Measurements from ENCODE around the gene MEDAG. TPM values are rescaled to one million over a fixed set of nuclear protein-coding genes. Genes with fewer than 3 reads are reported as not detected.
A peak's percentile ranks its signal among the peaks of the same experiment; 100 is the strongest.

MEDAG gene
- total and polyA plus RNA-seq, 2 experiments from 2014 or later = 1.7 to 2.0 TPM

DNA sequence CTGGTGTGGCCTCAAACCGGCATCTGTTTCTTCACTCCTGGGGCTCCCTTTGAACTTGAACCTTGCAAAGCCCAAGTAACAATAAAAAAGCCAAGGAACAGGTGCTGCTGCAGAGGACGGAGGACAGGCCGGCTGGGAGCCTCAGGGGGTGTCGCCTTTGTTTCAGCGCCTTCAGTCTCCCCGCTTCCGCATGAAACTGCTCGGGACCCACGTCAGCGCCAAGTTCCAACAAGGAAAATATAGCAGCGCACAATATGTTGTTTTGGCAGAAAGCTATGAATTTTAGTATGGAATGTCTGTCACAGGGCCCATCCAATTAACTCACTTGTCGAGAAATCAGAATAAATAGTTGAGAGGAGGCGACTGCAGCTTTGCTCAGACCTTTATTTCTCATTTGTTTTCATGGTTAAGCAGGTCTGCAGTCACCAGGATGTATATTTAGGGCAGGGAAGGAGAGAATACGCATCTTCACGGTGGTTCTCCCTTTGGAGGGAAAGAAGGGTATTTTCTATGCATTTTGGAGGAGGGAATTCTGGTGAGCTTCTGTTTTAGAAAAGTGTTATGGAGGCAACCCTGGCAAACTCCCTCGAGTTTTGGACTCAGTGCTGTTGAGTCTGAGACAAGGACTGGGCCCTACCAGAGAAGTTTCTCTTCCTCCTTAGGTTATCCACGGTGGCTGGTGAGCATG, 34.3 kb upstream of the MEDAG start:
- Histone ChIP-seq H3K4me1 (ENCODE audit: insufficient read depth) (peaks cover 35% of the 10 kb centered on the region), H3K27me3 (ENCODE audit: insufficient read depth) (no peaks in the 10 kb centered on the region), H3K27ac (ENCODE audit: low read depth) (no peak overlapping the region), H2AFZ (no peak overlapping the region), H3K4me2 (peak overlapping the region; percentile 70), H3K36me3 (ENCODE audit: insufficient read depth) (no peaks in the 10 kb centered on the region), H4K20me1 (replicated peaks; ENCODE audit: insufficient read depth) (no peaks in the 10 kb centered on the region), H3K4me3 (no peak overlapping the region), H3F3A (replicated peaks; ENCODE audit: low read depth) (no peaks in the 10 kb centered on the region), H3K79me2 (replicated peaks; ENCODE audit: insufficient read depth) (peaks cover 2% of the 10 kb centered on the region; the same call in 1 of the 2 replicates), H3K9me2 (ENCODE audit: insufficient read depth) (no peaks in the 10 kb centered on the region)
- no peaks in the 10 kb centered on the region for H3K36me3 Mint-ChIP-seq (ENCODE audit: low read depth)
- DNase-seq (ENCODE audit: low spot score) = peak; percentile 35
- peaks cover 53% of the 10 kb centered on the region for H3K4me1 Mint-ChIP-seq
- TF ChIP-seq EZH2phosphoT487 (IDR thresholded peaks at IDR 0.05; ENCODE audit: unreplicated experiment) (no peak), ZNF114 (CRISPR knock-in tag; IDR thresholded peaks at IDR 0.05) (no peak), STAT1 (IDR thresholded peaks at IDR 0.05; ENCODE audit: unreplicated experiment) (no peak), JUNB (IDR thresholded peaks at IDR 0.05; ENCODE audit: unreplicated experiment) (no peak), NANOG (IDR thresholded peaks at IDR 0.05; ENCODE audit: borderline replicate concordance) (no peak), CREB1 (CRISPR knock-in tag; IDR thresholded peaks at IDR 0.05; ENCODE audit: low read depth) (no peak), ZNF331 (CRISPR knock-in tag; IDR thresholded peaks at IDR 0.05; ENCODE audit: low read depth) (no peak)
- TF ChIP-seq, protein P1, sequence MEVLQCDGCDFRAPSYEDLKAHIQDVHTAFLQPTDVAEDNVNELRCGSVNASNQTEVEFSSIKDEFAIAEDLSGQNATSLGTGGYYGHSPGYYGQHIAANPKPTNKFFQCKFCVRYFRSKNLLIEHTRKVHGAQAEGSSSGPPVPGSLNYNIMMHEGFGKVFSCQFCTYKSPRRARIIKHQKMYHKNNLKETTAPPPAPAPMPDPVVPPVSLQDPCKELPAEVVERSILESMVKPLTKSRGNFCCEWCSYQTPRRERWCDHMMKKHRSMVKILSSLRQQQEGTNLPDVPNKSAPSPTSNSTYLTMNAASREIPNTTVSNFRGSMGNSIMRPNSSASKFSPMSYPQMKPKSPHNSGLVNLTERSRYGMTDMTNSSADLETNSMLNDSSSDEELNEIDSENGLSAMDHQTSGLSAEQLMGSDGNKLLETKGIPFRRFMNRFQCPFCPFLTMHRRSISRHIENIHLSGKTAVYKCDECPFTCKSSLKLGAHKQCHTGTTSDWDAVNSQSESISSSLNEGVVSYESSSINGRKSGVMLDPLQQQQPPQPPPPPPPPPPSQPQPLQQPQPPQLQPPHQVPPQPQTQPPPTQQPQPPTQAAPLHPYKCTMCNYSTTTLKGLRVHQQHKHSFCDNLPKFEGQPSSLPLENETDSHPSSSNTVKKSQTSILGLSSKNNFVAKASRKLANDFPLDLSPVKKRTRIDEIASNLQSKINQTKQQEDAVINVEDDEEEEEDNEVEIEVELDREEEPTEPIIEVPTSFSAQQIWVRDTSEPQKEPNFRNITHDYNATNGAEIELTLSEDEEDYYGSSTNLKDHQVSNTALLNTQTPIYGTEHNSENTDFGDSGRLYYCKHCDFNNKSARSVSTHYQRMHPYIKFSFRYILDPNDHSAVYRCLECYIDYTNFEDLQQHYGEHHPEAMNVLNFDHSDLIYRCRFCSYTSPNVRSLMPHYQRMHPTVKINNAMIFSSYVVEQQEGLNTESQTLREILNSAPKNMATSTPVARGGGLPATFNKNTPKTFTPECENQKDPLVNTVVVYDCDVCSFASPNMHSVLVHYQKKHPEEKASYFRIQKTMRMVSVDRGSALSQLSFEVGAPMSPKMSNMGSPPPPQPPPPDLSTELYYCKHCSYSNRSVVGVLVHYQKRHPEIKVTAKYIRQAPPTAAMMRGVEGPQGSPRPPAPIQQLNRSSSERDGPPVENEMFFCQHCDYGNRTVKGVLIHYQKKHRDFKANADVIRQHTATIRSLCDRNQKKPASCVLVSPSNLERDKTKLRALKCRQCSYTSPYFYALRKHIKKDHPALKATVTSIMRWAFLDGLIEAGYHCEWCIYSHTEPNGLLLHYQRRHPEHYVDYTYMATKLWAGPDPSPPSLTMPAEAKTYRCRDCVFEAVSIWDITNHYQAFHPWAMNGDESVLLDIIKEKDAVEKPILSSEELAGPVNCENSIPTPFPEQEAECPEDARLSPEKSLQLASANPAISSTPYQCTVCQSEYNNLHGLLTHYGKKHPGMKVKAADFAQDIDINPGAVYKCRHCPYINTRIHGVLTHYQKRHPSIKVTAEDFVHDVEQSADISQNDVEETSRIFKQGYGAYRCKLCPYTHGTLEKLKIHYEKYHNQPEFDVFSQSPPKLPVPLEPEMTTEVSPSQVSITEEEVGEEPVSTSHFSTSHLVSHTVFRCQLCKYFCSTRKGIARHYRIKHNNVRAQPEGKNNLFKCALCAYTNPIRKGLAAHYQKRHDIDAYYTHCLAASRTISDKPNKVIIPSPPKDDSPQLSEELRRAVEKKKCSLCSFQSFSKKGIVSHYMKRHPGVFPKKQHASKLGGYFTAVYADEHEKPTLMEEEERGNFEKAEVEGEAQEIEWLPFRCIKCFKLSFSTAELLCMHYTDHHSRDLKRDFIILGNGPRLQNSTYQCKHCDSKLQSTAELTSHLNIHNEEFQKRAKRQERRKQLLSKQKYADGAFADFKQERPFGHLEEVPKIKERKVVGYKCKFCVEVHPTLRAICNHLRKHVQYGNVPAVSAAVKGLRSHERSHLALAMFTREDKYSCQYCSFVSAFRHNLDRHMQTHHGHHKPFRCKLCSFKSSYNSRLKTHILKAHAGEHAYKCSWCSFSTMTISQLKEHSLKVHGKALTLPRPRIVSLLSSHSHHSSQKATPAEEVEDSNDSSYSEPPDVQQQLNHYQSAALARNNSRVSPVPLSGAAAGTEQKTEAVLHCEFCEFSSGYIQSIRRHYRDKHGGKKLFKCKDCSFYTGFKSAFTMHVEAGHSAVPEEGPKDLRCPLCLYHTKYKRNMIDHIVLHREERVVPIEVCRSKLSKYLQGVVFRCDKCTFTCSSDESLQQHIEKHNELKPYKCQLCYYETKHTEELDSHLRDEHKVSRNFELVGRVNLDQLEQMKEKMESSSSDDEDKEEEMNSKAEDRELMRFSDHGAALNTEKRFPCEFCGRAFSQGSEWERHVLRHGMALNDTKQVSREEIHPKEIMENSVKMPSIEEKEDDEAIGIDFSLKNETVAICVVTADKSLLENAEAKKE (CRISPR knock-in tag; IDR thresholded peaks at IDR 0.05) = no peak
- TF ChIP-seq, protein P2, sequence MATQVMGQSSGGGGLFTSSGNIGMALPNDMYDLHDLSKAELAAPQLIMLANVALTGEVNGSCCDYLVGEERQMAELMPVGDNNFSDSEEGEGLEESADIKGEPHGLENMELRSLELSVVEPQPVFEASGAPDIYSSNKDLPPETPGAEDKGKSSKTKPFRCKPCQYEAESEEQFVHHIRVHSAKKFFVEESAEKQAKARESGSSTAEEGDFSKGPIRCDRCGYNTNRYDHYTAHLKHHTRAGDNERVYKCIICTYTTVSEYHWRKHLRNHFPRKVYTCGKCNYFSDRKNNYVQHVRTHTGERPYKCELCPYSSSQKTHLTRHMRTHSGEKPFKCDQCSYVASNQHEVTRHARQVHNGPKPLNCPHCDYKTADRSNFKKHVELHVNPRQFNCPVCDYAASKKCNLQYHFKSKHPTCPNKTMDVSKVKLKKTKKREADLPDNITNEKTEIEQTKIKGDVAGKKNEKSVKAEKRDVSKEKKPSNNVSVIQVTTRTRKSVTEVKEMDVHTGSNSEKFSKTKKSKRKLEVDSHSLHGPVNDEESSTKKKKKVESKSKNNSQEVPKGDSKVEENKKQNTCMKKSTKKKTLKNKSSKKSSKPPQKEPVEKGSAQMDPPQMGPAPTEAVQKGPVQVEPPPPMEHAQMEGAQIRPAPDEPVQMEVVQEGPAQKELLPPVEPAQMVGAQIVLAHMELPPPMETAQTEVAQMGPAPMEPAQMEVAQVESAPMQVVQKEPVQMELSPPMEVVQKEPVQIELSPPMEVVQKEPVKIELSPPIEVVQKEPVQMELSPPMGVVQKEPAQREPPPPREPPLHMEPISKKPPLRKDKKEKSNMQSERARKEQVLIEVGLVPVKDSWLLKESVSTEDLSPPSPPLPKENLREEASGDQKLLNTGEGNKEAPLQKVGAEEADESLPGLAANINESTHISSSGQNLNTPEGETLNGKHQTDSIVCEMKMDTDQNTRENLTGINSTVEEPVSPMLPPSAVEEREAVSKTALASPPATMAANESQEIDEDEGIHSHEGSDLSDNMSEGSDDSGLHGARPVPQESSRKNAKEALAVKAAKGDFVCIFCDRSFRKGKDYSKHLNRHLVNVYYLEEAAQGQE (IDR thresholded peaks at IDR 0.05; ENCODE audit: unreplicated experiment) = no peak
- peak; percentile 5 for ATAC-seq
- no peak overlapping the region for H3K27ac Mint-ChIP-seq
- H3K27me3 Mint-ChIP-seq (ENCODE audit: insufficient read depth, low read depth, poor library complexity) = peaks cover 12% of the 10 kb centered on the region
- no peak overlapping the region; the same call in 2 of the 3 replicates for H3K4me3 Mint-ChIP-seq
- H3K9me3 Mint-ChIP-seq = no peaks in the 10 kb centered on the region
